HG03565 (cell line): ENCODE results near the gene CA6.
"Not testable (repeated sequence)": the region's sequence is repeated elsewhere in the genome, so short reads cannot be mapped to it uniquely, and the experiment has no call there.

Experiments
- ATAC-seq: cut with Tn5 transposase; IDR thresholded peaks from one replicate; pipeline ENCODE4 v1.9.1; 2021; ENCODE audit warnings: mild to moderate bottlenecking, moderate library complexity; ENCODE audit not compliant: unreplicated experiment

Gene CA6

GRCh38 chr1:9004031-9004699 is 58.5 kb downstream of the CA6 start:
- ATAC-seq: no peak

- ATAC-seq: no peak
Measured at GRCh38 chr1:9004700-9005394, 59.2 kb downstream of the CA6 start.

GRCh38 chr1:9005395-9005708 is 59.7 kb downstream of the CA6 start:
- no peak for ATAC-seq

- no peak for ATAC-seq
Measured at GRCh38 chr1:9006956-9007615, 61.4 kb downstream of the CA6 start.

GRCh38 chr1:9008236-9008635 is 62.6 kb downstream of the CA6 start:
- no peak for ATAC-seq

- no peak for ATAC-seq
Measured at GRCh38 chr1:9009438-9010370, 64.0 kb downstream of the CA6 start.

GRCh38 chr1:9010781-9011323 is 65.2 kb downstream of the CA6 start:
- ATAC-seq: no peak

- no peak for ATAC-seq
Measured at GRCh38 chr1:9013819-9014218, 68.2 kb downstream of the CA6 start.

- no peak for ATAC-seq
Measured at GRCh38 chr1:9014475-9015375, 69.1 kb downstream of the CA6 start.

GRCh38 chr1:9016455-9016854 is 70.8 kb downstream of the CA6 start:
- no peak for ATAC-seq

GRCh38 chr1:9018333-9018732 is 72.7 kb downstream of the CA6 start:
- ATAC-seq: no peak

- no peak for ATAC-seq
Measured at GRCh38 chr1:9019896-9020295, 74.2 kb downstream of the CA6 start.

- no peak for ATAC-seq
Measured at GRCh38 chr1:9020305-9020704, 74.6 kb downstream of the CA6 start.

GRCh38 chr1:9022026-9022738 is 76.5 kb downstream of the CA6 start:
- not testable (repeated sequence) for ATAC-seq

GRCh38 chr1:9022773-9023172 is 77.1 kb downstream of the CA6 start:
- no peak for ATAC-seq
